GM23338 (cell line): ENCODE data around the gene PTCHD4. TPM values are rescaled to one million over a fixed set of nuclear protein-coding genes. Genes with fewer than 3 reads are reported as not detected.

Experiments used
- ATAC-seq: fragments of 200-7000 bp; cut with Tn5 transposase; 3 replicates; pipeline ENCODE4 v1.9.1; 2020
- DNase-seq: peaks from one replicate; pipeline ENCODE4 v3.0.0-alpha.2; 2015; ENCODE audit warnings: low spot score
- H2AFZ ChIP-seq: fragments of 200-600 bp; sonication (generic); 2 replicates; pipeline ENCODE4 v1.8.0; 2016; ENCODE audit warnings: antibody characterized with exemption, mild to moderate bottlenecking, moderate library complexity
- H3F3A ChIP-seq: fragments of 200-600 bp; sonication (generic); replicated peaks from 2 replicates; pipeline ENCODE4 v1.8.0; 2017; ENCODE audit warnings: antibody characterized with exemption, mixed run types, low read depth
- H3K27ac ChIP-seq: fragments of 200-600 bp; sonication (generic); 2 replicates; pipeline ENCODE4 v1.6.1; 2016; ENCODE audit warnings: low read depth
- H3K27me3 ChIP-seq: fragments of 200-600 bp; sonication (generic); 2 replicates; pipeline ENCODE4 v1.8.0; 2016; ENCODE audit warnings: mild to moderate bottlenecking, mixed run types, moderate library complexity; ENCODE audit not compliant: insufficient read depth
- H3K36me3 ChIP-seq: fragments of 200-600 bp; sonication (generic); 2 replicates; pipeline ENCODE4 v1.8.0; 2016; ENCODE audit warnings: mild to moderate bottlenecking; ENCODE audit not compliant: insufficient read depth
- H3K4me1 ChIP-seq: fragments of 200-600 bp; sonication (generic); 2 replicates; pipeline ENCODE4 v1.8.0; 2016; ENCODE audit warnings: mild to moderate bottlenecking, moderate library complexity; ENCODE audit not compliant: insufficient read depth
- H3K4me2 ChIP-seq: fragments of 200-600 bp; sonication (generic); 2 replicates; pipeline ENCODE4 v1.7.1; 2017; ENCODE audit warnings: mixed run types
- H3K4me3 ChIP-seq: fragments of 200-600 bp; sonication (generic); 2 replicates; pipeline ENCODE4 v1.6.1; 2016; ENCODE audit warnings: mixed run types
- H3K79me2 ChIP-seq: fragments of 200-600 bp; sonication (generic); replicated peaks from 2 replicates; pipeline ENCODE4 v1.8.0; 2017; ENCODE audit warnings: mild to moderate bottlenecking; ENCODE audit not compliant: insufficient read depth
- H3K9me2 ChIP-seq: fragments of 200-600 bp; sonication (generic); 2 replicates; pipeline ENCODE4 v1.8.0; 2017; ENCODE audit not compliant: insufficient read depth
- H4K20me1 ChIP-seq: fragments of 200-600 bp; sonication (generic); replicated peaks from 2 replicates; pipeline ENCODE4 v1.8.0; 2017; ENCODE audit warnings: mild to moderate bottlenecking; ENCODE audit not compliant: insufficient read depth
- H3K27ac Mint-ChIP-seq: 2 replicates; pipeline ENCODE4 v1.8.0; 2020; ENCODE audit warnings: inconsistent platforms, mild to moderate bottlenecking, moderate library complexity, mixed read lengths
- H3K27me3 Mint-ChIP-seq: 3 replicates; pipeline ENCODE4 v1.8.0; 2022; ENCODE audit warnings: low read depth, mild to moderate bottlenecking, moderate library complexity, mixed read lengths, inconsistent platforms; ENCODE audit not compliant: insufficient read depth, poor library complexity
- H3K36me3 Mint-ChIP-seq: 3 replicates; pipeline ENCODE4 v1.8.0; 2021; ENCODE audit warnings: low read depth, mild to moderate bottlenecking, inconsistent platforms, moderate library complexity, mixed read lengths
- H3K4me1 Mint-ChIP-seq: 3 replicates; pipeline ENCODE4 v1.8.0; 2020; ENCODE audit warnings: mild to moderate bottlenecking, inconsistent platforms, mixed read lengths
- H3K4me3 Mint-ChIP-seq: 3 replicates; pipeline ENCODE4 v1.8.0; 2021; ENCODE audit warnings: moderate library complexity, mild to moderate bottlenecking, inconsistent platforms, mixed read lengths
- H3K9me3 Mint-ChIP-seq: 3 replicates; pipeline ENCODE4 v1.8.0; 2020; ENCODE audit warnings: moderate library complexity, mild to moderate bottlenecking, inconsistent platforms, mixed read lengths
- CREB1 ChIP-seq: fragments of 250-450 bp; sonication (Bioruptor Pico); IDR thresholded peaks from 2 replicates; pipeline ENCODE4 v1.5.0; 2020; ENCODE audit warnings: low read depth, mild to moderate bottlenecking, moderate library complexity
- ETS1 ChIP-seq: IDR thresholded peaks from 2 replicates; pipeline ENCODE4 v1.6.1; 2016; ENCODE audit warnings: antibody characterized with exemption
- EZH2 ChIP-seq: fragments of 200-600 bp; sonication (generic); IDR thresholded peaks from one replicate; pipeline ENCODE4 v1.8.0; 2017; ENCODE audit warnings: antibody characterized with exemption, mild to moderate bottlenecking, low read depth; ENCODE audit not compliant: unreplicated experiment
- EZH2phosphoT487 ChIP-seq: fragments of 200-600 bp; sonication (generic); IDR thresholded peaks from one replicate; pipeline ENCODE4 v1.8.1; 2018; ENCODE audit warnings: antibody characterized with exemption; ENCODE audit not compliant: unreplicated experiment
- JUNB ChIP-seq: IDR thresholded peaks from one replicate; pipeline ENCODE4 v1.6.1; 2016; ENCODE audit warnings: antibody characterized with exemption; ENCODE audit not compliant: unreplicated experiment
- POLR2AphosphoS5 ChIP-seq: IDR thresholded peaks from 2 replicates; pipeline ENCODE4 v1.6.1; 2016; ENCODE audit warnings: antibody characterized with exemption, low read depth
- REST ChIP-seq: IDR thresholded peaks from one replicate; pipeline ENCODE4 v1.6.1; 2018; ENCODE audit warnings: antibody characterized with exemption; ENCODE audit not compliant: unreplicated experiment
- STAT1 ChIP-seq: IDR thresholded peaks from one replicate; pipeline ENCODE4 v1.6.1; 2016; ENCODE audit warnings: antibody characterized with exemption; ENCODE audit not compliant: unreplicated experiment
- ZNF331 ChIP-seq: fragments of 250-450 bp; sonication (Bioruptor Pico); IDR thresholded peaks from 2 replicates; pipeline ENCODE4 v1.5.0; 2020; ENCODE audit warnings: low read depth, mild to moderate bottlenecking, moderate library complexity
- ZNF462 ChIP-seq: fragments of 250-450 bp; sonication (Bioruptor Pico); IDR thresholded peaks from 2 replicates; pipeline ENCODE4 v1.5.0; 2020; ENCODE audit warnings: mild to moderate bottlenecking, moderate library complexity
- polyA plus RNA-seq: library from polyadenylated mRNA; unstranded; fragments of >200 nt; fragmentation: Nextera tagmentation; extraction: Ambion mirVana; gene quantifications from 2 replicates; pipeline ENCODE4 v1.2.1, GENCODE V29; 2016
- total RNA-seq: library from RNA; depleted of rRNA; stranded (reverse); fragments of >200 nt; shearing (Covaris generic); gene quantifications from 2 replicates; pipeline ENCODE4 v1.2.3, GENCODE V29; 2014

Gene PTCHD4
- total and polyA plus RNA-seq, 2 experiments from 2014 or later: 0.66 to 0.78 TPM

- no peak for TF ChIP-seq ETS1
- TF ChIP-seq REST: no peak
- no peak for TF ChIP-seq STAT1
- TF ChIP-seq POLR2AphosphoS5: no peak
- TF ChIP-seq EZH2: no peak
These were observed 18.3 kb downstream of the PTCHD4 start (continued) for GRCh38 chr6:48092550-48093217.

GRCh38 chr6:48090546-48090945, 20.5 kb downstream of the PTCHD4 start:
- no peaks in the 10 kb centered on the region for H3K9me2 ChIP-seq
- Mint-ChIP-seq H3K4me3 (no peak overlapping the region), H3K9me3 (0 out of 3 replicates have a peak, but pooled peaks cover 1% of the 10 kb centered on the region), H3K27me3 (peaks cover 2% of the 10 kb centered on the region), H3K36me3 (peaks cover 3% of the 10 kb centered on the region; the same call in 2 of the 3 replicates), H3K4me1 (no peaks in the 10 kb centered on the region), H3K27ac (no peak overlapping the region)
- H3K27me3 ChIP-seq: no peaks in the 10 kb centered on the region
- no peak overlapping the region for H2AFZ ChIP-seq
- H3K36me3 ChIP-seq: 0 out of 2 replicates have a peak, but pooled peaks cover 3% of the 10 kb centered on the region
- ATAC-seq (no peak), DNase-seq (no peak)
- H3K79me2 ChIP-seq: no peaks in the 10 kb centered on the region; the same call in 1 of the 2 replicates
- no peaks in the 10 kb centered on the region for H3F3A ChIP-seq
- H3K27ac ChIP-seq: no peak overlapping the region
- H3K4me1 ChIP-seq: no peaks in the 10 kb centered on the region
- no peaks in the 10 kb centered on the region for H4K20me1 ChIP-seq
- no peak overlapping the region for H3K4me2 ChIP-seq
- H3K4me3 ChIP-seq: no peak overlapping the region
- no peak for TF ChIP-seq ZNF462 (CRISPR knock-in tag)
- TF ChIP-seq EZH2phosphoT487: no peak
- no peak for TF ChIP-seq ZNF331
- TF ChIP-seq CREB1 (CRISPR knock-in tag): no peak
- no peak for TF ChIP-seq JUNB
- no peak for TF ChIP-seq POLR2AphosphoS5
- TF ChIP-seq ETS1: no peak
